A549 (cell line): ENCODE results near the gene C1QTNF12. TPM values are rescaled to one million over a fixed set of nuclear protein-coding genes. Genes with fewer than 3 reads are reported as not detected.
A peak's percentile ranks its signal among the peaks of the same experiment; 100 is the strongest.

Experiments
- ATAC-seq, 2 experiments: fragments of 200-7000 bp in 1 of 2; fragments of >200 bp in 1 of 2; cut with Nextera tagmentation in 1 of 2; cut with Tn5 transposase in 1 of 2; 3 replicates each; pipeline versions ENCODE4 v1.8.0 to v1.9.1; 2018 to 2020; ENCODE audit warnings: mild to moderate bottlenecking in 1 of 2, moderate library complexity in 1 of 2
- CTCF ChIA-PET: fragments of 300-600 bp; sonication (Branson Sonifier 250); formaldehyde crosslinking; extraction: SDS; loops from one replicate; lab custom pipeline; 2021; ENCODE audit warnings: antibody characterized with exemption, inconsistent platforms; lab: Yijun Ruan, JAX
- POLR2A ChIA-PET: fragments of 350-600 bp; formaldehyde crosslinking; extraction: SDS; loops from one replicate; lab custom pipeline; 2021; ENCODE audit warnings: antibody characterized with exemption, inconsistent platforms; lab: Yijun Ruan, JAX
- DNase-seq, 2 experiments: peaks; one replicate each; pipeline versions ENCODE4 v3.0.0 to v3.0.0-alpha.2; 2011 to 2016; ENCODE audit warnings: low read depth in 1 of 2, low spot score in 1 of 2
- FAIRE-seq: peaks from 2 replicates; lab custom pipeline; 2011; peaks lifted over from hg19 to GRCh38; lab: Jason Lieb, UNC
- H3K27ac ChIP-seq, 2 experiments: fragments of >200 bp; sonication (Bioruptor Twin); formaldehyde crosslinking; 3 replicates each; pipeline ENCODE4 v1.5.1; 2016 to 2017
- H3K4me1 ChIP-seq: fragments of >200 bp; sonication (Bioruptor Twin); formaldehyde crosslinking; 3 replicates; pipeline ENCODE4 v1.6.1; 2016
- H3K4me2 ChIP-seq: fragments of >200 bp; sonication (Bioruptor Twin); formaldehyde crosslinking; 3 replicates; pipeline ENCODE4 v1.6.1; 2016
- H3K4me3 ChIP-seq: fragments of >200 bp; sonication (Bioruptor Twin); formaldehyde crosslinking; 3 replicates; pipeline ENCODE4 v1.5.1; 2016
- H3K9me3 ChIP-seq: fragments of >200 bp; sonication (Bioruptor Twin); formaldehyde crosslinking; 3 replicates; pipeline ENCODE4 v1.6.1; 2016
- CEBPB ChIP-seq, 2 experiments: fragments of >200 bp in 1 of 2; sonication (Bioruptor Twin) in 1 of 2; formaldehyde crosslinking in 1 of 2; IDR thresholded peaks; 2 replicates each; pipeline ENCODE4 v1.6.1; 2012 to 2016
- EHMT2 ChIP-seq: fragments of 200-600 bp; sonication (generic); IDR thresholded peaks from 2 replicates; pipeline ENCODE4 v1.6.1; 2016; ENCODE audit warnings: antibody characterized with exemption, low read depth, mild to moderate bottlenecking, moderate library complexity
- ESRRA ChIP-seq: fragments of 150-350 bp; IDR thresholded peaks from 2 replicates; pipeline ENCODE4 v1.6.1; 2014; ENCODE audit warnings: mild to moderate bottlenecking, low read length, borderline replicate concordance
- FOSL2 ChIP-seq, 2 experiments: fragments of 450-650 bp in 1 of 2; fragments of >200 bp in 1 of 2; sonication (Bioruptor Twin) in 1 of 2; formaldehyde crosslinking; IDR thresholded peaks; 2 replicates each; pipeline versions ENCODE4 v1.5.0 to v1.6.1; 2016 to 2020; ENCODE audit warnings: mild to moderate bottlenecking in 1 of 2, moderate library complexity in 1 of 2
- HEYL ChIP-seq: fragments of 250-450 bp; sonication (Bioruptor Pico); IDR thresholded peaks from 2 replicates; pipeline ENCODE4 v1.8.0; 2021; ENCODE audit warnings: mild to moderate bottlenecking, moderate library complexity
- HOXA7 ChIP-seq: fragments of 250-450 bp; sonication (Bioruptor Pico); IDR thresholded peaks from 2 replicates; pipeline ENCODE4 v1.5.0; 2020; ENCODE audit warnings: mild to moderate bottlenecking, moderate library complexity
- JUNB ChIP-seq: fragments of >200 bp; sonication (Bioruptor Twin); formaldehyde crosslinking; IDR thresholded peaks from 2 replicates; pipeline ENCODE4 v1.6.1; 2016
- MAZ ChIP-seq: fragments of 150-350 bp; IDR thresholded peaks from 2 replicates; pipeline ENCODE4 v1.6.1; 2014; ENCODE audit warnings: antibody characterized with exemption, low read depth, low read length, borderline replicate concordance
- NR3C1 ChIP-seq: fragments of >200 bp; sonication (Bioruptor Twin); formaldehyde crosslinking; IDR thresholded peaks from 3 replicates; pipeline ENCODE4 v1.6.1; 2017
- POLR2A ChIP-seq: IDR thresholded peaks from 2 replicates; pipeline ENCODE4 v1.6.1; 2012; ENCODE audit warnings: mild to moderate bottlenecking, low read length
- RCOR1 ChIP-seq: fragments of 150-350 bp; IDR thresholded peaks from 2 replicates; pipeline ENCODE4 v1.6.1; 2014; ENCODE audit warnings: antibody characterized with exemption, low read length, low read depth
- RNF2 ChIP-seq: fragments of 200-600 bp; sonication (generic); IDR thresholded peaks from 2 replicates; pipeline ENCODE4 v1.6.1; 2016; ENCODE audit warnings: low read depth, mild to moderate bottlenecking, antibody characterized with exemption, moderate library complexity, borderline replicate concordance
- SMC3 ChIP-seq: fragments of >200 bp; sonication (Bioruptor Twin); formaldehyde crosslinking; IDR thresholded peaks from 3 replicates; pipeline ENCODE4 v1.6.1; 2018; ENCODE audit warnings: inconsistent platforms
- TP53 ChIP-seq: fragments of 250-450 bp; sonication (Bioruptor Pico); IDR thresholded peaks from 2 replicates; pipeline ENCODE4 v1.5.0; 2021; ENCODE audit warnings: mild to moderate bottlenecking, moderate library complexity
- ZC3H11A ChIP-seq: fragments of 450-650 bp; IDR thresholded peaks from 2 replicates; pipeline ENCODE4 v1.6.1; 2014; ENCODE audit warnings: antibody characterized with exemption, mild to moderate bottlenecking
- ZSCAN20 ChIP-seq: fragments of 250-450 bp; sonication (Bioruptor Pico); IDR thresholded peaks from 2 replicates; pipeline ENCODE4 v1.8.0; 2022; ENCODE audit warnings: mild to moderate bottlenecking, moderate library complexity
- WGBS: methylation state at CpG from one replicate; pipeline ENCODE4 v1.1.6; 2017; ENCODE audit errors: missing lambda C conversion rate; 5-methylcytosine and 5-hydroxymethylcytosine counted together
- polyA plus RNA-seq, 4 experiments: library from polyadenylated mRNA; depleted of rRNA in 3 of 4; stranded (reverse); fragments of >200 nt; fragmentation: RNase III in 1 of 4; extraction: RNeasy Plus Mini Kit Qiagen cat#74134 plus additional on column Dnase treatment in 1 of 4; gene quantifications; 2 replicates in 3 of 4; 3 replicates in 1 of 4; pipeline ENCODE4 v1.2.3, GENCODE V29; 2011 to 2017
- TF ChIP-seq, protein P1 (sequence below): IDR thresholded peaks from 2 replicates; pipeline ENCODE4 v1.6.1; 2012
- TF ChIP-seq, protein P2 (sequence below): fragments of >200 bp; sonication (Bioruptor Twin); formaldehyde crosslinking; IDR thresholded peaks from 2 replicates; pipeline ENCODE4 v1.6.1; 2016
- TF ChIP-seq, protein P3 (sequence below): IDR thresholded peaks from 2 replicates; pipeline ENCODE4 v1.6.1; 2012
- TF ChIP-seq, protein P4 (sequence below): fragments of 150-350 bp; IDR thresholded peaks from 2 replicates; pipeline ENCODE4 v1.6.1; 2014; ENCODE audit warnings: low read depth, mild to moderate bottlenecking, low read length

Gene C1QTNF12
- polyA plus RNA-seq, 2 of the 4 experiments (the other 2 are of a cell fraction) = 0.47 to 0.83 TPM

DNA sequence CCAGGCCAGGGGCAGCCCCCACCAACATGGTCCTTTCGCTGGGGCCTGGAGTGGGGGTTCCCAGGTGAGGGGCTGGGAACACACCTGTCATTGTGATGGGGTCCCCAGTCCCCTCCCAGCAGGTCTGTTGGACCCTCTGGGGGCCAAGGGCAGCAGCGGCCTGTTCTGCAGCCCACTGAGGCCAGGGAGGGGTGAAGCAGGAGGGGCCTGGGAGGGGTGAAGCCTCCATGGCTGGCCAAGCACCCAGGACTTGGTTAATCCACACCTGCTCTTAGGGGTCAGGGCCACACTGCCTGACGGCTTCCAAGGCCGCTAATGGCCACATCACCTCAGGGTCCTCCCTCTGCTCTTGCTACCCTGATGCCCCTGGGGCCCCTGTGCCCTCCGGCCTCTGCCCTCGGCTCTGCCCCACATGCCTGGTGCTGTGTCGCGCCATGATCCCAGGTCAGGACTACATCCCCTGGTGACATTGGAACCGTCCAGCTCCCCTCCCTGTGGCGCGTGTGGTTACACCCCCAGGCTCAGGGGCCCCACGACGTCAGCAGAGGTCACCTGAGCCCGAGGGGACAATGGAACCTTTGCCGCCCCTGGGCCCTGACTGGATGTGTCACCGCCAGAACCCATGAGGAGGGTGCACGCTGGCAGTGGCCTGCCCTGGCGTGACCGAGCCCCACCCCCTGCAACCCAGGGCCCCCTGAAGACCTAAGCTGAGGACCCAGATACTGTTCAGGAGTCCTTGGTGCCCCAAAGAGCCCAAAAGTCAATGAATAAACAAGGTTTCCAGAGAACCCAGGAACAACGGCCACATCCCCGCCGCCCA is 47.2 kb downstream of the C1QTNF12 start:
- FAIRE-seq = no peak
- POLR2A ChIA-PET = no interaction called here

DNA sequence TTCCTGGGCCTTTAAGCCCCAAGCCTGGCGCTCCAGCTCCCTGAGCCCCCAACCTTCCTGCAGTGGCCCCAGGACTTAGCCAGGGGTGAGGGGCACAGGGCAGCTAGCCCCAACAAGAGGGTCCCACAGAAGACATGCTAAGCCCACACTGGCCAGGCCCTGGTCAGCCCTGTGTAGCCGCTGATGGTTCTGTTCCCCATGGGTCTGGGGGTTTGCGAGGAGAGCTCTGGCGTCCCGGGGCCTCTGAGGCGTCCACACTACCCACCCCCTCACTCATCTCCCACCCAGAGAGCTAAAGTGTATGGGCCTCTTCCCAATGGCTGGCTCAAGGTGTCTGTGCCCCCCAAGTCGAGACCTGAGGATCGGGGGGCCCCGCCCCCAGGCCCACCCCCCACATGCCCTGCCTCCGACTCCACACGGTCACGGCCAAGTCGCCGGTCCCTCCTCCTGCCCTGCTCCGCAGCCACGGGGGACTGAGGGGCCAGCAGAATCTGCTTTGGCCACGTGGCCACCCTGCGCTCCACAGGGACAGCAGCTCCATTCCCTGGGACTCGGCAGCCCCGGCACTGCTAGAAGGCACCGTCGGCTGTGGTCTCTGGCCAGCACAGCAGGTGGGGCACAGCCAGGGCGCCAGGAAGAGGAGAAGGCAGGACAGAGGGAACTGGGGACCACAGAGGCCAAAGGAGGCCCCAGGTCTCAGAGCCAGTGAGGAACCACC is 47.9 kb downstream of the C1QTNF12 start:
- no peak overlapping the region for H3K27ac ChIP-seq
- no peak overlapping the region for H3K4me3 ChIP-seq
- WGBS = 53% methylated on average over 5 of the region's 23 CpGs
- TF ChIP-seq ESRRA = no peak
- TF ChIP-seq, protein P1, sequence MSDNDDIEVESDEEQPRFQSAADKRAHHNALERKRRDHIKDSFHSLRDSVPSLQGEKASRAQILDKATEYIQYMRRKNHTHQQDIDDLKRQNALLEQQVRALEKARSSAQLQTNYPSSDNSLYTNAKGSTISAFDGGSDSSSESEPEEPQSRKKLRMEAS = no peak
- TF ChIP-seq, protein P2, sequence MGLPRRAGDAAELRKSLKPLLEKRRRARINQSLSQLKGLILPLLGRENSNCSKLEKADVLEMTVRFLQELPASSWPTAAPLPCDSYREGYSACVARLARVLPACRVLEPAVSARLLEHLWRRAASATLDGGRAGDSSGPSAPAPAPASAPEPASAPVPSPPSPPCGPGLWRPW = no peak
- TF ChIP-seq EHMT2 = no peak
- no peak for TF ChIP-seq FOSL2 (IDR thresholded peaks at IDR 0.05)
- no peak for TF ChIP-seq FOSL2 (CRISPR knock-in tag; IDR thresholded peaks at IDR 0.05)
- TF ChIP-seq JUNB = no peak
- no peak for TF ChIP-seq MAZ
- no peak for TF ChIP-seq RCOR1
- ATAC-seq = peak in 1 of 2 experiments; percentile 23; a peak in 2 of 6 replicates
- no peak overlapping the region for H3K4me2 ChIP-seq
- H3K9me3 ChIP-seq = peaks cover 7% of the 10 kb centered on the region; the same call in 1 of the 3 replicates
- H3K4me1 ChIP-seq = no peaks in the 10 kb centered on the region; the same call in 2 of the 3 replicates
- FAIRE-seq = no peak
- CTCF ChIA-PET = interaction anchor here (0.6 kb wide), 1 partner anchor 10 kb away, joined by 3 read pairs; no protein-coding TSS in a partner anchor
- DNase-seq = no peak
- POLR2A ChIA-PET = no interaction called here

More for the DNA sequence above, 47.2 kb downstream of the C1QTNF12 start:
- WGBS = 82% methylated on average over 14 of the region's 22 CpGs
- DNase-seq = no peak
- H3K27ac ChIP-seq = no peak overlapping the region
- no peak overlapping the region for H3K4me2 ChIP-seq
- no peak overlapping the region for H3K4me3 ChIP-seq
- H3K4me1 ChIP-seq = no peaks in the 10 kb centered on the region; the same call in 2 of the 3 replicates
- no peak for TF ChIP-seq FOSL2 (IDR thresholded peaks at IDR 0.05)
- TF ChIP-seq FOSL2 (CRISPR knock-in tag; IDR thresholded peaks at IDR 0.05) = no peak
- no peak for TF ChIP-seq HOXA7 (CRISPR knock-in tag)
- no peak for TF ChIP-seq ZC3H11A
- TF ChIP-seq TP53 = no peak
- no peak for TF ChIP-seq ZSCAN20 (CRISPR knock-in tag)
- TF ChIP-seq, protein P3, sequence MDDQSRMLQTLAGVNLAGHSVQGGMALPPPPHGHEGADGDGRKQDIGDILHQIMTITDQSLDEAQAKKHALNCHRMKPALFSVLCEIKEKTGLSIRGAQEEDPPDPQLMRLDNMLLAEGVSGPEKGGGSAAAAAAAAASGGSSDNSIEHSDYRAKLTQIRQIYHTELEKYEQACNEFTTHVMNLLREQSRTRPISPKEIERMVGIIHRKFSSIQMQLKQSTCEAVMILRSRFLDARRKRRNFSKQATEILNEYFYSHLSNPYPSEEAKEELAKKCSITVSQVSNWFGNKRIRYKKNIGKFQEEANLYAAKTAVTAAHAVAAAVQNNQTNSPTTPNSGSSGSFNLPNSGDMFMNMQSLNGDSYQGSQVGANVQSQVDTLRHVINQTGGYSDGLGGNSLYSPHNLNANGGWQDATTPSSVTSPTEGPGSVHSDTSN = no peak
- TF ChIP-seq CEBPB (IDR thresholded peaks at IDR 0.05) = no peak
- no peak for TF ChIP-seq SMC3
- TF ChIP-seq, protein P4, sequence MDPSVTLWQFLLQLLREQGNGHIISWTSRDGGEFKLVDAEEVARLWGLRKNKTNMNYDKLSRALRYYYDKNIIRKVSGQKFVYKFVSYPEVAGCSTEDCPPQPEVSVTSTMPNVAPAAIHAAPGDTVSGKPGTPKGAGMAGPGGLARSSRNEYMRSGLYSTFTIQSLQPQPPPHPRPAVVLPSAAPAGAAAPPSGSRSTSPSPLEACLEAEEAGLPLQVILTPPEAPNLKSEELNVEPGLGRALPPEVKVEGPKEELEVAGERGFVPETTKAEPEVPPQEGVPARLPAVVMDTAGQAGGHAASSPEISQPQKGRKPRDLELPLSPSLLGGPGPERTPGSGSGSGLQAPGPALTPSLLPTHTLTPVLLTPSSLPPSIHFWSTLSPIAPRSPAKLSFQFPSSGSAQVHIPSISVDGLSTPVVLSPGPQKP = no peak
- TF ChIP-seq POLR2A = no peak
- no peak for TF ChIP-seq RNF2
- no peak for TF ChIP-seq HEYL (CRISPR knock-in tag)
- TF ChIP-seq NR3C1 = no peak
- TF ChIP-seq, all 56 proteins: peak for 0
- ATAC-seq = no peak; a peak in 1 of 6 replicates
- CTCF ChIA-PET = interaction anchor here (1.1 to 1.2 kb wide), 2 partner anchors 11 to 77 kb away, joined by 3 to 9 read pairs; no protein-coding TSS in a partner anchor
- H3K9me3 ChIP-seq = peaks cover 7% of the 10 kb centered on the region; the same call in 1 of the 3 replicates
